H9 (cell line): Measurements from ENCODE around the gene BLOC1S6. TPM values are rescaled to one million over a fixed set of nuclear protein-coding genes. Genes with fewer than 3 reads are reported as not detected.

Experiments used
- DNase-seq: peaks from one replicate; pipeline ENCODE4 v3.0.0-alpha.2; 2017
- H2AFZ ChIP-seq: one replicate; pipeline ENCODE4 v1.6.1; 2013; ENCODE audit warnings: mild to moderate bottlenecking, low read length, control low read depth, moderate library complexity
- H2AK5ac ChIP-seq: 2 replicates; pipeline ENCODE4 v1.6.1; 2013; ENCODE audit warnings: low read length, control low read depth, mixed read lengths; ENCODE audit not compliant: insufficient read length
- H2BK120ac ChIP-seq: one replicate; pipeline ENCODE4 v1.6.1; 2013; ENCODE audit warnings: low read depth, mild to moderate bottlenecking, low read length, control low read depth, inconsistent platforms; ENCODE audit not compliant: poor library complexity, severe bottlenecking
- H2BK12ac ChIP-seq: 2 replicates; pipeline ENCODE4 v1.6.1; 2013; ENCODE audit warnings: low read length, control low read depth, mixed read lengths, low read depth; ENCODE audit not compliant: insufficient read length
- H2BK15ac ChIP-seq: 2 replicates; pipeline ENCODE4 v1.6.1; 2013; ENCODE audit warnings: low read depth, low read length, control low read depth
- H2BK20ac ChIP-seq: one replicate; pipeline ENCODE4 v1.6.1; 2013; ENCODE audit warnings: low read depth, mild to moderate bottlenecking, low read length, control low read depth, inconsistent platforms; ENCODE audit not compliant: poor library complexity, severe bottlenecking
- H2BK5ac ChIP-seq: 2 replicates; pipeline ENCODE4 v1.6.1; 2013; ENCODE audit warnings: low read length, control low read depth, mixed read lengths; ENCODE audit not compliant: insufficient read length
- H3K14ac ChIP-seq: 2 replicates; pipeline ENCODE4 v1.6.1; 2013; ENCODE audit warnings: low read length, control low read depth; ENCODE audit not compliant: insufficient read depth
- H3K18ac ChIP-seq: 2 replicates; pipeline ENCODE4 v1.6.1; 2013; ENCODE audit warnings: low read depth, mild to moderate bottlenecking, mixed read lengths, low read length, control low read depth; ENCODE audit not compliant: insufficient read length
- H3K23ac ChIP-seq: 2 replicates; pipeline ENCODE4 v1.6.1; 2013; ENCODE audit warnings: low read length, control low read depth, mixed read lengths, low read depth; ENCODE audit not compliant: insufficient read length
- H3K23me2 ChIP-seq: 2 replicates; pipeline ENCODE4 v1.6.1; 2013; ENCODE audit warnings: low read depth, mild to moderate bottlenecking, mixed read lengths, low read length, control low read depth; ENCODE audit not compliant: insufficient read length, poor library complexity, severe bottlenecking
- H3K27ac ChIP-seq: 2 replicates; pipeline ENCODE4 v1.5.1; 2013; ENCODE audit warnings: low read length, control low read depth, mixed read lengths, low read depth; ENCODE audit not compliant: insufficient read length
- H3K27me3 ChIP-seq: 2 replicates; pipeline ENCODE4 v1.6.1; 2013; ENCODE audit warnings: low read length, control low read depth, inconsistent platforms; ENCODE audit not compliant: insufficient read depth
- H3K4ac ChIP-seq: 2 replicates; pipeline ENCODE4 v1.6.1; 2013; ENCODE audit warnings: low read depth, mild to moderate bottlenecking, control low read depth, inconsistent platforms, low read length, moderate library complexity
- H3K4me1 ChIP-seq: 2 replicates; pipeline ENCODE4 v1.6.1; 2013; ENCODE audit warnings: low read length, control low read depth, inconsistent platforms; ENCODE audit not compliant: insufficient read depth
- H3K4me2 ChIP-seq: 2 replicates; pipeline ENCODE4 v1.6.1; 2013; ENCODE audit warnings: low read length, control low read depth, mixed read lengths; ENCODE audit not compliant: insufficient read length, insufficient read depth
- H3K56ac ChIP-seq: 2 replicates; pipeline ENCODE4 v1.6.1; 2013; ENCODE audit warnings: low read depth, mild to moderate bottlenecking, mixed read lengths, low read length, control low read depth; ENCODE audit not compliant: insufficient read length
- H3K79me1 ChIP-seq: 2 replicates; pipeline ENCODE4 v1.6.1; 2013; ENCODE audit warnings: low read depth, mild to moderate bottlenecking, moderate library complexity, low read length, control low read depth, inconsistent platforms; ENCODE audit not compliant: insufficient read depth, poor library complexity, severe bottlenecking
- H3K79me2 ChIP-seq: 2 replicates; pipeline ENCODE4 v1.6.1; 2013; ENCODE audit warnings: low read length, control low read depth, inconsistent platforms; ENCODE audit not compliant: insufficient read depth
- H3K9ac ChIP-seq: 2 replicates; pipeline ENCODE4 v1.6.1; 2013; ENCODE audit warnings: low read length, control low read depth, mixed read lengths; ENCODE audit not compliant: insufficient read length; ENCODE audit errors: extremely low read depth
- H3K9me3 ChIP-seq: one replicate; pipeline ENCODE4 v1.6.1; 2013; ENCODE audit warnings: low read depth, low read length, inconsistent platforms; ENCODE audit not compliant: control insufficient read depth
- H3T11ph ChIP-seq: one replicate; pipeline ENCODE4 v1.6.1; 2013; ENCODE audit warnings: mild to moderate bottlenecking, low read length, control low read depth, inconsistent platforms
- H4K20me1 ChIP-seq: one replicate; pipeline ENCODE4 v1.6.1; 2013; ENCODE audit not compliant: control insufficient read depth, insufficient read length, insufficient read depth
- H4K5ac ChIP-seq: 2 replicates; pipeline ENCODE4 v1.6.1; 2013; ENCODE audit warnings: low read depth, mild to moderate bottlenecking, mixed read lengths, low read length, control low read depth; ENCODE audit not compliant: insufficient read length
- H4K8ac ChIP-seq: replicated peaks from 2 replicates; pipeline ENCODE4 v1.6.1; 2013; ENCODE audit warnings: low read length, control low read depth, mixed read lengths, low read depth; ENCODE audit not compliant: insufficient read length
- H4K91ac ChIP-seq: 2 replicates; pipeline ENCODE4 v1.6.1; 2013; ENCODE audit warnings: low read depth, mild to moderate bottlenecking, moderate library complexity, mixed read lengths, low read length, control low read depth; ENCODE audit not compliant: insufficient read length
- H3K27ac Mint-ChIP-seq, 3 experiments: 2 replicates in 2 of 3; 3 replicates in 1 of 3; pipeline ENCODE4 v1.8.0; 2020 to 2021; ENCODE audit warnings: mixed read lengths in 3 of 3, mild to moderate bottlenecking in 1 of 3, moderate library complexity in 1 of 3
- H3K27me3 Mint-ChIP-seq: 2 replicates; pipeline ENCODE4 v1.8.0; 2021; ENCODE audit warnings: low read depth, mild to moderate bottlenecking, moderate library complexity, mixed read lengths
- H3K36me3 Mint-ChIP-seq, 3 experiments: 2 replicates in 2 of 3; 3 replicates in 1 of 3; pipeline ENCODE4 v1.8.0; 2020 to 2021; ENCODE audit warnings: low read depth in 3 of 3, mixed read lengths in 3 of 3; ENCODE audit not compliant: insufficient read depth in 1 of 3
- H3K4me1 Mint-ChIP-seq, 2 experiments: 2 replicates each; pipeline ENCODE4 v1.8.0; 2020; ENCODE audit warnings: mixed read lengths in 2 of 2
- H3K4me3 Mint-ChIP-seq, 2 experiments: 2 replicates in 1 of 2; 3 replicates in 1 of 2; pipeline ENCODE4 v1.8.0; 2020 to 2021; ENCODE audit warnings: mild to moderate bottlenecking in 2 of 2, mixed read lengths in 2 of 2, moderate library complexity in 1 of 2
- H3K9me3 Mint-ChIP-seq, 2 experiments: 2 replicates in 1 of 2; 3 replicates in 1 of 2; pipeline ENCODE4 v1.8.0; 2020; ENCODE audit warnings: mild to moderate bottlenecking in 2 of 2, mixed read lengths in 2 of 2, moderate library complexity in 1 of 2
- WGBS: extraction: QIAGEN DNeasy Blood & Tissue Kit; methylation state at CpG from one replicate; pipeline ENCODE4 v1.1.7; 2013; ENCODE audit warnings: missing lambda C conversion rate, low lambda C conversion rate, mixed read lengths; ENCODE audit not compliant: insufficient read length; ENCODE audit errors: extremely low coverage; 5-methylcytosine and 5-hydroxymethylcytosine counted together
- total RNA-seq: library from RNA; stranded (reverse); gene quantifications from 2 replicates; pipeline ENCODE4 v1.2.1, GENCODE V29; 2021
- TF ChIP-seq, protein P1 (sequence below): fragments of 200-600 bp; sonication (generic); conservative IDR thresholded peaks from 3 replicates; pipeline ENCODE4 v1.8.0; 2021; ENCODE audit warnings: antibody characterized with exemption, mild to moderate bottlenecking

Gene BLOC1S6
- total RNA-seq, 1 experiment from 2014 or later: 36.9 TPM

DNA sequence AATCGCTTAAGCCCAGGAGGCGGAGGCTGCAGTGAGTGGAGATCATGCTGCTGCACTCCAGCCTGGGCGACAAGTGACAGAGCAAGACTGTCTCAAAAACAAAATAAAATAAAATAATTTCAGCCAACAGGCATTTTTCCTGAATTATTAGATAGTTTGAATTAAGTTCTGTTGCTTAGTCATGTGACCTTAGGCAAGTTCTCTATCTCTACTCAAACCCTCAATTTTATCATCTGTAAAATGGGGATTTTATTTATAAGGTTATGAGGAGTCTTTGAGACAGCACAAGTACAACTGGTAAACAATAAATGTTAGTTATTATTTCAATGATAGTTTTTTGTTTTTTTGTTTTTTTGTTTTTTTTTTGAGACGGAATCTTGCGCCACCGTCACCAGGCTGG is 60.6 kb downstream of the BLOC1S6 start:
- H3K4me2 ChIP-seq: no peak overlapping the region

More for the DNA sequence above, 60.6 kb downstream of the BLOC1S6 start:
- peaks cover under 1% of the 10 kb centered on the region for H3K27me3 Mint-ChIP-seq
- DNase-seq: no peak
- H3K27me3 ChIP-seq: no peaks in the 10 kb centered on the region
- H3K27ac ChIP-seq: no peak overlapping the region
- H3K79me1 ChIP-seq: no peaks in the 10 kb centered on the region
- no peaks in the 10 kb centered on the region for H3K79me2 ChIP-seq
- no peak overlapping the region for H2AFZ ChIP-seq
- no peaks in the 10 kb centered on the region for H3K23me2 ChIP-seq
- peaks cover 0 to 3% of the 10 kb centered on the region in 2 experiments; a peak in 1 of 5 replicates for H3K9me3 Mint-ChIP-seq
- no peak overlapping the region for H3K14ac ChIP-seq
- no peak overlapping the region for H2BK120ac ChIP-seq
- H3K4ac ChIP-seq: no peak overlapping the region
- H4K91ac ChIP-seq: no peak overlapping the region
- no peaks in the 10 kb centered on the region for H3K4me1 ChIP-seq
- H3T11ph ChIP-seq: no peak overlapping the region
- TF ChIP-seq, protein P1, sequence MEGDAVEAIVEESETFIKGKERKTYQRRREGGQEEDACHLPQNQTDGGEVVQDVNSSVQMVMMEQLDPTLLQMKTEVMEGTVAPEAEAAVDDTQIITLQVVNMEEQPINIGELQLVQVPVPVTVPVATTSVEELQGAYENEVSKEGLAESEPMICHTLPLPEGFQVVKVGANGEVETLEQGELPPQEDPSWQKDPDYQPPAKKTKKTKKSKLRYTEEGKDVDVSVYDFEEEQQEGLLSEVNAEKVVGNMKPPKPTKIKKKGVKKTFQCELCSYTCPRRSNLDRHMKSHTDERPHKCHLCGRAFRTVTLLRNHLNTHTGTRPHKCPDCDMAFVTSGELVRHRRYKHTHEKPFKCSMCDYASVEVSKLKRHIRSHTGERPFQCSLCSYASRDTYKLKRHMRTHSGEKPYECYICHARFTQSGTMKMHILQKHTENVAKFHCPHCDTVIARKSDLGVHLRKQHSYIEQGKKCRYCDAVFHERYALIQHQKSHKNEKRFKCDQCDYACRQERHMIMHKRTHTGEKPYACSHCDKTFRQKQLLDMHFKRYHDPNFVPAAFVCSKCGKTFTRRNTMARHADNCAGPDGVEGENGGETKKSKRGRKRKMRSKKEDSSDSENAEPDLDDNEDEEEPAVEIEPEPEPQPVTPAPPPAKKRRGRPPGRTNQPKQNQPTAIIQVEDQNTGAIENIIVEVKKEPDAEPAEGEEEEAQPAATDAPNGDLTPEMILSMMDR: no peak
- no peak overlapping the region for H3K23ac ChIP-seq
- no peaks in the 10 kb centered on the region for H3K36me3 Mint-ChIP-seq
- no peaks in the 10 kb centered on the region for H3K9me3 ChIP-seq
- no peak overlapping the region for H3K27ac Mint-ChIP-seq
- H3K4me1 Mint-ChIP-seq: peaks cover 0 to 4% of the 10 kb centered on the region in 2 experiments; a peak in 1 of 4 replicates
- no peak overlapping the region for H2BK5ac ChIP-seq
- no peaks in the 10 kb centered on the region for H4K20me1 ChIP-seq
- WGBS: no CpG with 5 or more reads among the region's 6 CpGs
- H2AK5ac ChIP-seq: no peak overlapping the region
- H3K9ac ChIP-seq: no peak overlapping the region
- H4K5ac ChIP-seq: no peak overlapping the region
- H3K4me3 Mint-ChIP-seq: no peak overlapping the region
- H2BK12ac ChIP-seq: no peak overlapping the region
- H2BK15ac ChIP-seq: no peak overlapping the region
- H4K8ac ChIP-seq: no peak overlapping the region
- no peak overlapping the region for H3K18ac ChIP-seq
- H3K56ac ChIP-seq: no peak overlapping the region
- H2BK20ac ChIP-seq: no peak overlapping the region
